SK-N-MC (cell line): Measurements from ENCODE around the gene AVL9.
"Not testable (repeated sequence)": the region's sequence is repeated elsewhere in the genome, so short reads cannot be mapped to it uniquely, and the experiment has no call there.

Source experiments
- EZH2 ChIP-seq: fragments of 200-600 bp; sonication (generic); IDR thresholded peaks from one replicate; pipeline ENCODE4 v1.6.1; 2017; ENCODE audit warnings: antibody characterized with exemption
- POLR2AphosphoS5 ChIP-seq: IDR thresholded peaks from 2 replicates; pipeline ENCODE4 v1.6.1; 2012; ENCODE audit warnings: mild to moderate bottlenecking, low read depth, low read length, borderline replicate concordance

DNA sequence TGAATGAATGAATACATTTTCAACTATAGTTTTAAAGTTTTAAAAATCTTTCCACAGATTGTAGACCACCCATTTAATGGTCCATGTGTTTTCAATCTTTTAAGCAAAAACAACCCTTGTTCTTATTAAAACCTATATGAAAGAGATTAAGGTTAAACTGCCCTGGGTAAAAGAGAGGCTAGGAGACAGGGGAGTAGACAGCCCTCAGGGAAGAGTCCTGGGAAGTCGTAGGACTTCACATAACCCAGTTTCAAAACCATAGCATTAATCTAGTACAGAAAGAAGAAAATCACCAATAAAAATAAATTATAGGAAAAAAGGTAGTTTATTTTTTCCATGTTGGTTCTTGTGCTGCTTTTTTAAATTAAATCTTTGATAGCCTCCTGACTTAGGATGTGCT, 124.1 kb downstream of the AVL9 start:
- not testable (repeated sequence) for TF ChIP-seq POLR2AphosphoS5, EZH2
